Activated T-cell treated with anti-CD3 and anti-CD28 coated beads, Interleukin-2, amount 50 U/mL, for 1 hour (primary cell): ENCODE results near the gene SPATA18.
"Not testable (repeated sequence)": the region's sequence is repeated elsewhere in the genome, so short reads cannot be mapped to it uniquely, and the experiment has no call there.

Experiments
- DNase-seq: peaks from one replicate; pipeline ENCODE4 v3.0.0-alpha.2; 2020

SPATA18 gene

DNA sequence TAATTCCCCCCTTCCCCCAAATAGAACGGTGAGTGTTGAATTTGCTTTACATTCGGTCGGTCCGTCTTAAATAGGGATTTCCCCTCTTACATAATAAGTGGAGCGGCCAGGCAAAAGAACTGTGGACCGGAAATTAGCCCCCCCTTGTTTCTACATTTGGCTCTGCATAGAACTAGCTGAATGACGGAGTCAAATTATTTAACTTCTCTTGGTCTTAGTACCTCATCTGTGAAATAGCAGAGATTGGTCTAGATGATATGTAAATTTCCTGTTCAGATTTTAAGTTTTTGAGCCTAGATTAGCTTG is 1.3 kb downstream of the SPATA18 start:
- no peak for DNase-seq

DNA sequence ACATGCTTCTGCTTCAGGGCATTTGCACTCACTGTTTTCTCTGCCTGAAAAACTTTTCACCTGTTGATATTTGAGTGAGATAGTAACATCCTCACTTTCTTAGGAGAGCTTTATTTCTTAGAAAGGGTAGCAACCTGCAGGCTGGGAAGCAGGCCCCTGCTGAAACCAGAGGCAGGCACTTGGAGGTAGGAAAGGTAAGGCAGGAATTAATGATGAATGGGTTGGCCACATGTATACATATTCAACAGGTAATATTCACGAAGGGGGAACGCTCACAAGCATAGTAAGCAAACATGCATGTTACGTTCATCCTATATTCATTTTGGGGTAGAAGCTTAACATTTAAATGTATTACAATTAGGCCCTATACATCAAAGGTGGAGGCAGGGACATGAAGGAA is 3.1 kb downstream of the SPATA18 start:
- DNase-seq = no peak

DNA sequence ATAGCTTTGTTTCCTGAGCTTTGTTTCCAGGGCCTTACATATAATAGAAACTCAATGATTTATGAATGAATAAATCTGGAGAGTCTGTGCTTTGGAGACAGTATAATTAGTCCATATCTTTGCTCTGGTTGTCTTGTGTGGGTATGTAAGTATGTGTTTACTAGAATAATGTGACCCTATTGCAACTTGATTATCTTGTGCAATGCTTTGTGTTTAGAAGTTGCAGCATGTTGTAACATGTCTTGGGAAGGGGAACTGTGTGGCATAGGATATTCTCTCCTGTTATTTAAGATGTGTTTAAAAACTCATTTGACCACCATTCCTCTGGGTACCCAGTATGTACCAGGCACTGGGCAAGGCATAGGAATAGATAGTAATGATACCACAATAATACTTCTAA is 6.1 kb downstream of the SPATA18 start:
- DNase-seq = no peak

DNA sequence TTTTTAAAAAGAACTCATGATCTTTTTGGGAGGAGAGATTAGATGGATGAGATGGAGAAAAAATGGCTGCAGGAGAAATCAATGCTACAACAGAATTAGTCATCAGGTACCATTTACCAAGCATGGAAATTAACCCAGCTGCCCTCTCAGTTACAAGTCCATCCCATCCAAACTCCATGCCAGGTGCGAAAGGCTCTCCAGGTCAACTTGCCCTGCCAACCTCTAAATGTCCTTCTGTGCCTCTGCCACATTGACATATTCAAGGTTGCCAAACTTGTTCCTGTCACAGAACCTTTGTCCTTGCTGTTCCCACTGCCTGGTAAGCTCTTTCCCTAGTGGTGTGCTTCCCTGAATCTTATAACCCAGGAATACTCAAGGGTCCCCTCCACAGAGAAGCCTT is 7.2 kb downstream of the SPATA18 start:
- no peak for DNase-seq

DNA sequence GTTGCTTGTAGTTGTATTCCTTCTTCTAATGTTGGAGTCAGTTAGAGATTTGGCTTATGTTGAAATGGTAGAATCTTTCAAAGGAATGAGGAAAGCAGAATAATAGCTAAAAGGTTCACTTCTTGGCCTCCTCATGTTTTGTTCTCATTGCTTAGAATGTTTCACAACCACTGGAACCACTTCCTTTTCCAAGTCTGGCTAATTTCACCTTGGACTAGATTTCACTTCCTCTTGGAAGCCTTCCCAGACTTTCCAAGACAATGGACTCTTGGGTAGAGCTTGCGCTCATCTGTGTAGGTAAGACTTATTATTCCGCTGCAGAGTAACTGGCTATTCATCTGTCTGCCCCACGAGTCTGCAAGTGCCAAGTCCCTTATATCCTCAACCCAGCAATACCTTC is 8.3 kb downstream of the SPATA18 start:
- DNase-seq = no peak

DNA sequence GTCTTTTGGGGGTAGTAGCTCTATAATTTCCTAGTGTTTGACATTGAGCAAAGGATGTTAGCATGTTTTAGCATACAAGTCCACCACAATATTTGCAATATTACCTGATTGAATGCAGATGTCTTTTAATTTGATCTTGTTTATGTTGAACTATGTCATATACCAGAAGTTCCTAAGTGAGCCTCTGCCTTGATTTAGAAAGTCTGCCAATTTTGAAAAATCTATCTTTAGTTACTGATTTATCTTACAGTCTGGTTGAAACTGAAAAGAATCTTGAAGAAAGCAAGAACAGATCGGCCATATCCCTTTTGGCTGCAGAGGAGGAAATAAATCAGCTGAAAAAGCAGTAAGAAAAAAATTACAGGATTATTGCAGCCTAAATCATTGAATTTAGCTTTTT is 18.5 kb downstream of the SPATA18 start:
- DNase-seq = no peak

DNA sequence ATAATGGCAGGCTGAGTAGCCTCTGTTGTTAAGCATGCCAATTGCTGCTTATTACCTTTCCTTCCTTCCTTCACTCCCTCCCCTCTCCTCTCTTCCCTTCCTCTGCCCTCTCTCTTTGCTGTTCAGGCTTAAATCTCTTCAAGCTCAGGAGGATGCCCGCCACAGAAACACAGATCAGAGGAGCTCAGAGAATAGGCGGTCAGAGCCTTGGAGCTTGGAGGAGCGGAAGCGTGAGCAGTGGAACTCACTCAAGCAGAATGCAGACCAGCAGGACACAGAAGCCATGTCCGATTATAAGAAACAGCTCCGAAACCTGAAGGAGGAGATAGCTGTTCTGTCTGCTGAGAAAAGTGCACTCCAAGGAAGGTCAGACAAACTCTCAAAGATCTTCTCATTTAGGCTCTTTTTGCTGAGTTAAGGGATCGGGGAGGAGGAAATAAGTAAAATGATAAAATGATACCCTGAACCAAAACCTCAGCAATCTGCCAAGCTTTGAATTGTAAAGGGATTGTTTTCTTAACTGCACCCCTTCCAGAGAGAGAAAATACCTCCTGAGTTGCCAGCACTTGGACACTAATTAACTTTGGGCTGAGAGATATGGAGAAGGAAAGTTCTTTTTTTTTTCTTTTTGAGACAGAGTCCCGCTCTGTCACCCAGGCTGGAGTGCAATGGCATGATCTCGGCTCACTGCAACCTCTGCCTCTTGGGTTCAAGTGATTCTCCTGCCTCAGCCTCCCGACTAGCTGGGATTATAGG is 20.9 kb downstream of the SPATA18 start:
- DNase-seq = no peak

DNA sequence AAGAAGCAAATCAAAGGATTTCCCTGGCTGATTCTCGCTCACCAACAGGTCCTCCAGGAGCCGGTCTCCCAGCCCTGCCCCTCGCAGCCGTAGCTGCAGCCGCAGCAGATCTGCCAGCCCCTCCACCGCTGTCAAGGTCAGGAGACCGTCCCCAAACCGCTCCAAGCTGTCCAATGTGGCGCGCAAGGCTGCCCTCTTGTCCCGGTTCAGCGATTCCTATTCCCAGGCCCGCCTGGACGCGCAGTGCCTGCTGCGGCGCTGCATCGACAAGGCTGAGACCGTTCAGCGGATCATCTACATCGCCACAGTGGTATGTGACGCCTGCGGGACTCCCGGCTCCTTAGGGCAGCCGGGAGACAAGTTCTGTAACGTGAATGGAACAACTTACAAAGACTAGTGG is 25.6 kb downstream of the SPATA18 start:
- no peak for DNase-seq

DNA sequence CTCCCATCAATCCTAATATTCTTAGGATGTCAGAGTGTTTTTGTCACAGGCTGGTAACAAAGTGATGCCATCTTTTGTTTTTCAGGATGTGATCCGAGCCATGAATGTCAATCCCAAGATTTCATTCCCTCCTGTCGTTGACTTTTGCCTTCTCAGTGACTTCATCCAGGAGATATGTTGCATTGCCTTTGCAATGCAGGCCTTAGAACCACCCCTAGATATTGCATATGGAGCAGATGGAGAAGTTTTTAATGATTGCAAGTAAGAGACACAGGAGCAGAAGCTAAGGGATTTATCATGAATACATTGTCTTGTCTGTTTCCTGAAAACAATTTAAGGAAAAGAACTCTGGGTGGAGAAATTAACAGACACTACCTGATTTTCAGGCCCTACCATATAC is 28.6 kb downstream of the SPATA18 start:
- no peak for DNase-seq

DNA sequence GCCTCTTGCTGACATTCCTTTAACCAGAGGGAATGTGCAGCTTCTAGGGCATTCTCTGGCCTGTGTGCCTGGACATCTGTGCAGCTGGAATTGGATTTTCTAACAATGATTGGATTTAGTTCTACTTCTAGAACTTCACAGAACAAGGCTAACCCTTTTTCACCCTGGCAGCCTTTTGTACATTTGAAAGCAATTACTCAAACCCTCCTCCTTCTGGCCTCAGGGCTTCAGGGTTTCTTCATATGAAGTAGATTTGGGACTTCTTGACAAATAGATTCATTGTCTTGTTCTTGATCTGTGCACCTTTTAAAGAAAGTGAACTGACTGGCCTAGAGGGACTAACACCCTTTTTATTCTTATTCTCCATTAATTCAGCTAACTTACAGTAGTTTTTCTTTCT is 30.1 kb downstream of the SPATA18 start:
- DNase-seq = no peak

DNA sequence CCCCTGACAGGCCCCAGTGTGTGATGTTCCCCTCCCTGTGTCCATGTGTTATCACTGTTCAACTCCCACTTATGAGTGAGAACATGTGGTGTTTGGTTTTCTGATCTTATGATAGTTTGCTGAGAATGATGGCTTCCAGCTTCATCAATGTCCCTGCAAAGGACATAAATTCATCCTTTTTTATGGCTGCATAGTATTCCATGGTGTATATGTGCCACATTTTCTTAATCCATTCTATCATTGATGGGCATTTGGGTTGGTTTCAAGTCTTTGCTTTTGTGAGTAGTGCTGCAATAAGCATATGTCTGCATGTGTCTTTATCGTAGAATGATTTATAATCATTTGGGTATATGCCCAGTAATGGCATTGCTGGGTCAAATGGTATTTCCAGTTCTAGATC is 35.3 kb downstream of the SPATA18 start:
- DNase-seq = not testable (repeated sequence)

DNA sequence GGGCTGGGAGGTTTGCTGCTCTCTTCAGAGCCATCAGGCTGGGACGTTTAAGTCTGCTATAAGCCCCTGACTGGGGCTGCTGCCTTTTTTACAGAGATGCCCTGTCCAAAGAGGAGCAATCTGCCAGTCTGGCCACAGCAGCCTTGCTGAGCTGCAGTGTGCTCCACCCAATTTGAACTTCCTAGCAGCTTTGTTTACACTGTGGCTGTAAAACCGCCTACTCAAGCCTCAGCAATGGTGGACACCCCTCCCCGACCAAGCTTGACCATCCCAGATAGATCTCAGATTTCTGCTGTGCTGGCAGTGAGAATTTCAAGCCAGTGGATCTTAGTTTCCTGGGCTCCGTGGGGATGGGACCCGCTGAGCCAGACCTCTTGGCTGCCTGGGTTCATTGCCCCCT is 40.7 kb downstream of the SPATA18 start:
- no peak for DNase-seq

DNA sequence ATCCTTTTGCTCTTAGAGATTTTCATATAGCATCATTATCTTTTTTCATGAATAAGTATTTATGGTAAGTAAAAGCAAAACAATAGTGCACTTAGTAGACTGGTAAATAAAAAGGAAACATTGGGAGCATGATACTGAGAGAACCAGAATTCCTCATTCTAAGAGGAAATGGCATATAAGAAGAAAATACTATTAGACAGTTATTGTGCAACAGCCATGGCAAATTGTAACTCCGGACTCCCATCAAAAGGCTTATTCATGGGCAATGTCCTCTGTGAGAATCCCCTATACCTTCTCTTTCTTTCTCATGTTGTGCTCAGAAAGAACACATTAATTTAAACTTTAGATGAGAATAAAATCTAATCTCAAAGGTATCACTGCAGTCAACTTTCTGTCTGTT is 42.4 kb downstream of the SPATA18 start:
- DNase-seq = no peak

DNA sequence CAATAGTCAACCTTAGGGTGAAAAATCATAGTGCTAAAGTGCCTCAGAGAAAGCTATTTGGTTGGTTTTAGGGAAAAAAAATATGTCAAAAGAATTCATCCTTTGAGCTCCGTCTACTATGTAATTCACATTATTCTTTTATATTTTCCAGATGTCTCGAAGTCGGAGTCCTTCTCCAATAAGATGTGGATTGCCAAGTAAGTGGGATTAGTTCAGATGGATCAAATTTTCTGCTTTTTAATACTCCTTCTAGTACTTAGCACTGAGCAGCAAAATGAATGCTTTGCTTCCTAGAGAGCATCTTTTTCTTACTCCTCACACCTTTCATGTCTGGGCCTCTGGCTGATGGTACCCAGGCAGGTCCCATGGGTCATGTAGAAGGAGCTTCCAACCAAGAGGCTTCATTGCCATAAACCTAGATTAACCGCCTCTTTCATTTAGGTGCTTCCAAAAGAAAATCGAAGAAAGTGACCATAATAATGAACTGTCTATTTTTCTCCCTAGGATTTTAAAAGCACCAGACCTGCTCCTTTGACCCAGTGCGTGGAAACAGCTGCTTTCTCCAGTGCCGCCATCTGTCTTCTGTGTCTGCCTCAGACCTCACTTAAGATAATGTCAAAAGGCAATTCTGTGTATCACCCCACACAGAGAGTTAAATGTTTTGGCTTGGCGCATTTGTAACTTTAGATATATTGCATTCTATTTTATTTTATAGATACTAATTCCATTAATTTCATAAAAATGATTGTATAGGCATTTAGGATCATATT is 43.5 kb downstream of the SPATA18 start:
- no peak for DNase-seq

DNA sequence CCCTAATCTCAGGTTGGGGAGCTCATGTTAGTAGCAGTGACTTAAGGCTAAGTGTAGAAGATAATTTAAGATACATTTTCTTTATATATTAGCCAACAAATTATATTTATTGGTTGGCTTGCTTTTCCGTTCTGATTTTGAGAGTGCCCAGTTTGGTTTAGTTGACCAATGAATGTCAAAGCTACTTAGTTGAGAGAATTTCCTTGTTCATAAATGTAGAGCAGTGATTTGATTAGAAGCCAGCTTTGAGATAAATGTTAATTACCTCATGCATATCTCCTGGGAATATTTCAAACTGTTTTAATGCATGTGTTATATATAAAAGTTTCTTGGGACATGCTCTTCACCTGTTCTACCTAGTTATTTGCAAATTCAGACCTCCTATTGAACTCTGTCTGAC is 44.3 kb downstream of the SPATA18 start:
- no peak for DNase-seq

DNA sequence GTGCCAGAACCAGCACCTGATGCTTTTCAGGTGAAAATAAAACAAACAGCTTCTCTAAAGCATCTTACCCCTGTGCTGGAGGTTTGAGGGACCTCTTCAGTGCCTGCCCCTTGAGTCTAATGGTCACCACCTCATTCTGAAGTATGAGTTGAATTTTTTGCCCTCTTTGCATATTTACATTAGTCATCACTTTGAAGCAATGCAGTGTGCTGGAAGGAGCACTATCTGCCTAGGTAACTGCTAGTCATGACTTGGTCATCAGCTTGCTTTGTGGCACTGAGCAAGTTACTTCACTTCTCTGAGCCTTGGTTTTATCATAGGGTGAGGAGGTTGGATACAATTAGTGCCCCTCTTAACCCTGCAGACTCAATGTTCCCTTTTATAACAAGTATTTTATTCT is 44.9 kb downstream of the SPATA18 start:
- DNase-seq = no peak

DNA sequence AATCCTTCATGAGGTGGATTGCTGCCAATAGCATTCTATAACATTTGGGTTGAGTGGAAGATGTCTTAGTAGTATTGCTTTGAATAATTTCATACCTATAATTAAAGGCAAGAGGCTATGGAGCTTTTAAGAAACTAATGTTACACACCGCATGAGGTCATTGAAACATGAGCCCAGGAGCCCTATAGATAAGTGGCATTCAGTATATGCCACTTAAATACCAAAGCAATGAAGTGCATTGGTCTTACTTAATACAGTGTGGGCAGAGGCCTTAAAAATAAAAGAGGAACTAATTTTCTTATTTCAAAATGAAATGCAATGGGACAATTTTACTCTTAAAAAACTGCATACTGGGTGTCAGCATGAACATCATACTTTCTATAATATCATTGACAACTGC is 47.5 kb downstream of the SPATA18 start:
- no peak for DNase-seq

DNA sequence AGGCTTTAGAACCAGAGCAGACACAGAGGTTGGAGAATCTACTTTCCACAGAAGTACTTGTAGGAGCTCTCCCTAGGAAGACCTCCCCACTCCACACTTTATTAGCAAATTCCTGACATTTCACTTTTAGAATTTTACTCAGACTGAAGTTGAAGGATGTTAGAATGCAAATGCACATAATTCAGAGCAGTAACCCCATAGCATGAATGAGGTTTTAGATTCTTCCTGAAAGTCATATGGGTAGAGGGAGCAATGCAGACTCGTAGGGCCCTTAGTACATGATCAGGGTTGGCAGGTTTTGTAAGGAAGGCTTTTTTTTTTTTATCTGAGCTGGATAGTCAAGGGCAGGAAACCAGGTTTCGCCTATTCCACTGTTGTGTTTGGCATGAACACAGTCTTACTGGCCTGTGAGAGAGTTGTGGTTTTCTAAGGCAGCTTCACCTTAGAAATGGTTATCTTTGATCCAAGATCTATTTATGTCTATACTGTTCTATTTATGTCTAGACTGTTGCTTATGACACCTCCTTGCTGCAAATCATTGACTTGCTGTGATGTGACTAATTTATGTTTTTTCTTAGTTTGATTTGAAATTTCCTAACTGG is 48.9 kb downstream of the SPATA18 start:
- no peak for DNase-seq

DNA sequence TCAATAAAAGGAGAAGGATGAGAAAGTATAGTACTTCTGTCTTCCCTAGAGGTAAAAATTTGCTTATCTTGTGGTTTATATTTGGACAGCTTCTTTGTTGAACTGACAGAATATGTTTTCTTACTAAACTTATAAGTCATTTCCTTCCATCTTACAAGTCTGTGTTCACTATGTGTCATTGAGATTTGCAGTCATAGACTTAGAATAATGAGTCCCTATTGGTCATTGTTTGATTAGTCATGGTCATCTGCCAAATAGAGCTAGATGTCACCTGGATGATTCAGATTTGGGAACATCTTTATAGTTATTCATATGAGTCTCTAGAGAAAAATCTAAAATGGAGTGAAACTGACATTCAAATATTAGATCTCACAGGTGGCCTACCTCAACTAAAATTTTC is 51.5 kb downstream of the SPATA18 start:
- DNase-seq = no peak

DNA sequence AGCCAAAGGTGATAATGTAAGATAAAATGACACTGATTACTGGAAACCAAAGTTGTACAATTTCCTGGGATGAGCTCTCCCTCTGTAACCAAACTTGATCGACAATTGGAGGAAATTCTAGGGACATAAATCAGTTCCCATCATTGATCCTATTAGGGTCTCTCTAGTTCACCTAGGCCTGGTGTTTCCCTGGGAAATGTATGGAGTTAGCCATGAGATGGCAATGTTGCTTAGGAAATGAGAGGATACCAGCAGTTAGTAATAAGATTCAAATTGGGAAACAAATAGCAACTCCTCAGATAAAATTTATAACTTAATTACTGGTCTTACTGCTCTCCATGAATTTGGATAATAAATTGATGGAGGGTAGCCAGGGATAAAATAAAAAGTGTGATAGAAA is 52.2 kb downstream of the SPATA18 start:
- no peak for DNase-seq

DNA sequence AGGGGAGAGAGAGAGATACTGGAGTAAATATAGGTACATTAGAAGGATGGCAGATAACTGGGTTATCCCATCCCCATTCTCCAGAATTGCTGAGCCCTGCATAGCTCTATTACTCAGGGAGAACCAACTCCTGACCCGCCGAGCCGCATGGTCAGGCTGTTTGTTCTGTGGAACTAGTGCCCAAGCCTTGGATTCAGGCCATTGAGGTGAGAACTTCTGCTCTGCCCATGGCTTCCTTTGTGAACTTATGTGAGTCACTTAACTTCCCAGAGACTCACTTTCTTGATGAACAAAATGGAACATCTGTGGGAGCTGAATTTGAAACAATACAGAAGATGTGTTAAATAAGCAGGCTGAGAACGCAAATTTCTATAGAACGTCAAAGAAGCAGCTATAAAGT is 54.2 kb downstream of the SPATA18 start:
- no peak for DNase-seq

DNA sequence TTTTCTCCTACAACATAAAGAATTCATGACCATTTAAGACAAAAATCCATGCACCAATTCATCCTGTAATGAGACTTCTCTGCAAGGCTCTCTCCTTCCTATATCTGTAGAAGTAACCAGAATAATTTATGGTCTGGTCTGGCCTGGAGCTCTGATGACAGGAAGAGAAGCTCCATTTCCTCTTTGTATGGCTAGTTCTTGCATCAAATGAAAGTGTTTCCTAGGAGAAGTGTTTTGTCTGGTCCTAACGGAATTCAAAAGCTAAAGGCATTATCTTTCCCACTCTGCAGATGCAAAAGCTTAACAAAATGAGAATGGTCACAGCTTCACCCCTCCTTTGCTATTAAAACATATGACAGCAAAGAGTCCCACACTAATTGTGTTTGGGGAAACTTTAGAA is 55.1 kb downstream of the SPATA18 start:
- no peak for DNase-seq

DNA sequence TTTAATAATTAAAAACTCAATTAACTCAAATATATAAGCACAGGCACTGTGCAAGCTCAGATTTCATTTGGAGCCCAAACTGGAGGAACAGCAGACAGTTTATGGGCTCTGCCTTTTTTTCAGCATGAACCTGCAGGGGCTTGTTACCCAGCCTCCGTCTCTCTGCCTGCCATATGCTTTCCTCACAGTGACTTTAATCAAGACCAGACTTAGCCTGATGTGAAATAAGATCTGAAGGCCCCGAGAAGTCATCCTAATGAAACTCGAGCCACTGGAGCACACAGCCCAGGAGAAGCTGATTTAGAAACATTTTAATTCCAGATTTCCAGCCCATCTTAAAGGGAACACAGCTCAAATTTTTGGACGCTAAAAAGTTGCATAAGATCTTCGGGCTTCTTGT is 55.6 kb downstream of the SPATA18 start:
- DNase-seq = no peak

DNA sequence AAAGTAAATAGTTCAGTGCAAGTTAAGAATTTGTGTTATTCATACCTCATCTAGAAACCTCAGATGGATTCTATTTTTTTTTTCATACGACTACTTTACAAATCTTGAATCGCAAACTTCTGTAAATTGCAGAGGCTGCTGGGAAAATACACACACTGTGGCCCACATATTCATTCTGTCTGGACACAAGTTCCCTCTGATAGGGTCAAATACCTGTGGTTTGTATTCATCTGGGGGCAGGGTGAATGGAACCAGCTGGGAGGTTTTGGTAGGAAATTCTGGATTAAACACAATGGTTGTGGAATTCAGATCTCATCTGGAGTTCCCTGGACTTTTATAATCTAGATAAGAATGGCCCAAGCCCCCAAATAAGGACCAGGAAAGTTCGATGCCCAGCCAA is 56.2 kb downstream of the SPATA18 start:
- DNase-seq = no peak

DNA sequence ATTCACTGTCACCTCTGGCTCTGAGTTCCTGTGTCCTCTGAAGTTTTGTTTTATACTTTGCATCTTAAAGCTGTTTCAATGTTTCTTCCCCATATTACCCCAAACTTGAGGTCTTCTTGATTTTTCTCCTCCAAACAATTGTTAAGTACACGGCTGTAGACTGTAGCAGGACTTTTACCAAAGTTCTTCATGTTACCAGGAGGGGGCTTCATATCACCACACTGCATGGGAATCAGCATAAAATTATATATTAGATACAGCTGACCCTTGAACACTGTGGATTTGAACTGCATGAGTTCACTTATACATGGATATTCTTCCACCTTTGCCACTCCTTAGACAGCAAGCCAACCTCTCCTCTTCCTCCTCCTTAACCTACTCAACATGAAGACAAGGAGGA is 56.6 kb downstream of the SPATA18 start:
- DNase-seq = no peak
